Caco-2 (cell line): ENCODE measurements around the gene TPRX1. TPM values are rescaled to one million over a fixed set of nuclear protein-coding genes. Genes with fewer than 3 reads are reported as not detected.

ENCODE experiments used
- BruUV-seq: library from RNA; stranded (reverse); fragments of 400-500 nt; replicated peaks from 2 replicates; lab custom pipeline; 2021; lab: Mats Ljungman, UMichigan
- CTCF ChIA-PET: fragments of 300-600 bp; sonication (Branson Sonifier 250); formaldehyde crosslinking; loops from one replicate; lab custom pipeline; 2022; ENCODE audit warnings: antibody characterized with exemption; lab: Charles Lee
- POLR2A ChIA-PET: fragments of 300-600 bp; sonication (Branson Sonifier 250); formaldehyde crosslinking; loops from one replicate; lab custom pipeline; 2022; ENCODE audit warnings: antibody characterized with exemption; lab: Charles Lee
- DNase-seq, 2 experiments: peaks; one replicate each; pipeline versions ENCODE4 v3.0.0 to v3.0.0-alpha.2; 2020 to 2022
- H3K27me3 ChIP-seq: replicated peaks from 2 replicates; pipeline ENCODE4 v1.6.0; 2011; ENCODE audit warnings: low read length; ENCODE audit not compliant: control insufficient read depth, insufficient read depth
- H3K36me3 ChIP-seq: 2 replicates; pipeline ENCODE4 v1.5.1; 2011; ENCODE audit warnings: low read length; ENCODE audit not compliant: control insufficient read depth, insufficient read depth
- H3K4me1 ChIP-seq: fragments of 250-450 bp; sonication (Bioruptor Pico); 2 replicates; pipeline ENCODE4 v1.5.1; 2020; ENCODE audit warnings: mild to moderate bottlenecking
- H3K4me3 ChIP-seq: 2 replicates; pipeline ENCODE4 v1.5.1; 2011; ENCODE audit warnings: low read depth, mild to moderate bottlenecking, control low read depth, low read length
- H3K9me3 ChIP-seq: fragments of 250-450 bp; sonication (Bioruptor Pico); 2 replicates; pipeline ENCODE4 v1.5.1; 2020; ENCODE audit warnings: mild to moderate bottlenecking, moderate library complexity
- H3K27ac Mint-ChIP-seq: one replicate; pipeline ENCODE4 v1.8.0; 2022; ENCODE audit warnings: mixed read lengths; ENCODE audit not compliant: unreplicated experiment
- H3K27me3 Mint-ChIP-seq: one replicate; pipeline ENCODE4 v1.8.0; 2022; ENCODE audit warnings: mixed read lengths; ENCODE audit not compliant: insufficient read depth, unreplicated experiment
- H3K36me3 Mint-ChIP-seq: one replicate; pipeline ENCODE4 v1.8.0; 2022; ENCODE audit warnings: mild to moderate bottlenecking, mixed read lengths; ENCODE audit not compliant: insufficient read depth, unreplicated experiment
- H3K4me1 Mint-ChIP-seq: one replicate; pipeline ENCODE4 v1.8.0; 2022; ENCODE audit warnings: low read depth, mixed read lengths; ENCODE audit not compliant: unreplicated experiment
- H3K4me3 Mint-ChIP-seq: one replicate; pipeline ENCODE4 v1.8.0; 2022; ENCODE audit warnings: mild to moderate bottlenecking, moderate library complexity, mixed read lengths; ENCODE audit not compliant: unreplicated experiment
- H3K9me3 Mint-ChIP-seq: one replicate; pipeline ENCODE4 v1.8.0; 2022; ENCODE audit warnings: mixed read lengths; ENCODE audit not compliant: unreplicated experiment
- CTCF ChIP-seq, 2 experiments: fragments of 200-600 bp in 1 of 2; IDR thresholded peaks; 1 replicate in 1 of 2; 2 replicates in 1 of 2; pipeline versions ENCODE4 v1.5.1 to v1.8.0; 2011 to 2022; ENCODE audit warnings: antibody characterized with exemption in 1 of 2, control low read depth in 1 of 2, inconsistent platforms in 1 of 2, low read depth in 1 of 2, low read length in 1 of 2, mild to moderate bottlenecking in 1 of 2, moderate library complexity in 1 of 2; ENCODE audit not compliant: insufficient read depth in 1 of 2, severe bottlenecking in 1 of 2, unreplicated experiment in 1 of 2
- intact Hi-C: fragments of 100-400 bp; cut with micrococcal nuclease; formaldehyde crosslinking; loops from one replicate; pipeline ENCODE4 v1.10.0; 2022; ENCODE audit not compliant: unreplicated experiment
- total RNA-seq: library from RNA; stranded (reverse); gene quantifications from 2 replicates; pipeline ENCODE4 v1.2.3, GENCODE V29; 2022

TPRX1 gene
- total RNA-seq, 1 experiment from 2014 or later, result not detected

- H3K27me3 Mint-ChIP-seq, result peaks cover 7% of the 10 kb centered on the region
Observed at GRCh38 chr19:47839411-47839810, 35.1 kb upstream of the TPRX1 start.

GRCh38 chr19:47836038-47836437, 31.7 kb upstream of the TPRX1 start:
- Histone ChIP-seq H3K27me3 (no peaks in the 10 kb centered on the region), H3K4me3 (no peak overlapping the region), H3K9me3 (no peaks in the 10 kb centered on the region; the same call in 1 of the 2 replicates), H3K36me3 (no peaks in the 10 kb centered on the region), H3K4me1 (no peaks in the 10 kb centered on the region)
- Mint-ChIP-seq H3K4me3 (no peak overlapping the region), H3K9me3 (no peaks in the 10 kb centered on the region), H3K27ac (no peak overlapping the region), H3K27me3 (no peaks in the 10 kb centered on the region), H3K36me3 (no peaks in the 10 kb centered on the region), H3K4me1 (no peaks in the 10 kb centered on the region)
- intact Hi-C loops, result no loop called here
- TF ChIP-seq CTCF (IDR thresholded peaks at IDR 0.05; ENCODE audit: insufficient read depth in 1 of 2, low read depth in 1 of 2, low read length in 1 of 2, severe bottlenecking in 1 of 2, unreplicated experiment in 1 of 2), result no peak
- DNase-seq, result no peak
- ChIA-PET POLR2A (no interaction called here), CTCF (interaction anchor here (0.6 to 0.7 kb wide), 2 partner anchors 13 to 245 kb away, joined by 3 to 5 read pairs; no protein-coding TSS in a partner anchor)
- no TSS peak for BruUV-seq

More at GRCh38 chr19:47839411-47839810, 35.1 kb upstream of the TPRX1 start:
- no peak for TF ChIP-seq CTCF (IDR thresholded peaks at IDR 0.05; ENCODE audit: insufficient read depth in 1 of 2, low read depth in 1 of 2, low read length in 1 of 2, severe bottlenecking in 1 of 2, unreplicated experiment in 1 of 2)
- no peaks in the 10 kb centered on the region for H3K4me1 ChIP-seq
- intact Hi-C loops, result no loop called here
- no TSS peak for BruUV-seq
- no peaks in the 10 kb centered on the region for H3K36me3 ChIP-seq
- no peaks in the 10 kb centered on the region for H3K4me1 Mint-ChIP-seq
- H3K4me3 Mint-ChIP-seq, result no peak overlapping the region
- ChIA-PET CTCF (interaction anchor here (2.0 kb wide), 1 partner anchor 30 kb away, joined by 4 read pairs; no protein-coding TSS in a partner anchor), POLR2A (no interaction called here)
- no peaks in the 10 kb centered on the region for H3K9me3 Mint-ChIP-seq
- no peaks in the 10 kb centered on the region for H3K27me3 ChIP-seq
- no peaks in the 10 kb centered on the region for H3K36me3 Mint-ChIP-seq
- no peak overlapping the region for H3K4me3 ChIP-seq
- no peak for DNase-seq
- no peaks in the 10 kb centered on the region; the same call in 1 of the 2 replicates for H3K9me3 ChIP-seq
- no peak overlapping the region for H3K27ac Mint-ChIP-seq

- ChIA-PET CTCF (no interaction called here), POLR2A (no interaction called here)
- H3K36me3 Mint-ChIP-seq, result no peaks in the 10 kb centered on the region
- H3K27ac Mint-ChIP-seq, result no peak overlapping the region
- no TSS peak for BruUV-seq
- TF ChIP-seq CTCF (IDR thresholded peaks at IDR 0.05; ENCODE audit: insufficient read depth in 1 of 2, low read depth in 1 of 2, low read length in 1 of 2, severe bottlenecking in 1 of 2, unreplicated experiment in 1 of 2), result no peak
- no peak for DNase-seq
- no peaks in the 10 kb centered on the region for H3K27me3 Mint-ChIP-seq
- no peaks in the 10 kb centered on the region for H3K9me3 Mint-ChIP-seq
- Histone ChIP-seq H3K4me1 (no peaks in the 10 kb centered on the region), H3K27me3 (no peaks in the 10 kb centered on the region), H3K36me3 (no peaks in the 10 kb centered on the region), H3K9me3 (no peaks in the 10 kb centered on the region), H3K4me3 (no peak overlapping the region)
- intact Hi-C loops, result no loop called here
- H3K4me1 Mint-ChIP-seq, result no peaks in the 10 kb centered on the region
- no peak overlapping the region for H3K4me3 Mint-ChIP-seq
Observed at GRCh38 chr19:47832723-47833122, 28.4 kb upstream of the TPRX1 start.
